Panc1 (cell line): ENCODE measurements around the gene PDZRN4. TPM values are rescaled to one million over a fixed set of nuclear protein-coding genes. Genes with fewer than 3 reads are reported as not detected.

Experiments
- ATAC-seq: fragments of 200-7000 bp; cut with Tn5 transposase; 2 replicates; pipeline ENCODE4 v1.9.1; 2020; ENCODE audit warnings: mild to moderate bottlenecking, moderate library complexity
- BruUV-seq: library from RNA; stranded (reverse); fragments of 400-500 nt; replicated peaks from 2 replicates; lab custom pipeline; 2021; lab: Mats Ljungman, UMichigan
- CTCF ChIA-PET: fragments of 300-600 bp; sonication (Branson Sonifier 250); formaldehyde crosslinking; loops from one replicate; lab custom pipeline; 2022; ENCODE audit warnings: antibody characterized with exemption; lab: Charles Lee
- POLR2A ChIA-PET: fragments of 300-600 bp; sonication (Branson Sonifier 250); formaldehyde crosslinking; loops from one replicate; lab custom pipeline; 2022; ENCODE audit warnings: antibody characterized with exemption; lab: Charles Lee
- DNase-seq: peaks from one replicate; pipeline ENCODE4 v3.0.0-alpha.2; 2010; ENCODE audit warnings: low read depth, low spot score
- H3K27ac ChIP-seq: 2 replicates; pipeline ENCODE4 v1.5.1; 2011; ENCODE audit warnings: mild to moderate bottlenecking, low read length, inconsistent platforms
- H3K27me3 ChIP-seq: fragments of 200-500 bp; sonication (Bioruptor generic); 2 replicates; pipeline ENCODE4 v1.6.0; 2014; ENCODE audit warnings: low read length, inconsistent platforms; ENCODE audit not compliant: control insufficient read depth, insufficient read depth
- H3K36me3 ChIP-seq: fragments of 200-500 bp; sonication (Bioruptor generic); 2 replicates; pipeline ENCODE4 v1.5.1; 2014; ENCODE audit warnings: inconsistent platforms, mild to moderate bottlenecking, low read length, moderate library complexity; ENCODE audit not compliant: control insufficient read depth, insufficient read depth
- H3K4me1 ChIP-seq: 2 replicates; pipeline ENCODE4 v1.5.1; 2011; ENCODE audit warnings: inconsistent platforms, mild to moderate bottlenecking, low read length, moderate library complexity; ENCODE audit not compliant: control insufficient read depth, insufficient read depth
- H3K4me3 ChIP-seq, 2 experiments: 2 replicates each; pipeline ENCODE4 v1.5.1; 2011 to 2012; ENCODE audit warnings: low read depth in 2 of 2, low read length in 2 of 2, mild to moderate bottlenecking in 2 of 2, inconsistent platforms in 1 of 2, moderate library complexity in 1 of 2
- H3K9me3 ChIP-seq: fragments of 200-500 bp; sonication (Bioruptor generic); 2 replicates; pipeline ENCODE4 v1.5.1; 2014; ENCODE audit warnings: low read depth, mild to moderate bottlenecking, inconsistent platforms, low read length, moderate library complexity; ENCODE audit not compliant: control insufficient read depth, insufficient read depth
- POLR2AphosphoS5 ChIP-seq: IDR thresholded peaks from 2 replicates; pipeline ENCODE4 v1.6.1; 2012; ENCODE audit warnings: mild to moderate bottlenecking, low read depth, low read length, moderate library complexity
- SIN3A ChIP-seq: IDR thresholded peaks from 2 replicates; pipeline ENCODE4 v1.6.1; 2012; ENCODE audit warnings: low read depth, mild to moderate bottlenecking, low read length, moderate library complexity, borderline replicate concordance; ENCODE audit not compliant: insufficient read depth
- TCF7L2 ChIP-seq: IDR thresholded peaks from 2 replicates; pipeline ENCODE4 v1.6.1; 2011; ENCODE audit warnings: mild to moderate bottlenecking, low read depth, low read length, inconsistent platforms
- in situ Hi-C: cut with HindIII; loops from 2 replicates; pipeline ENCODE4 v1.10.0; 2016; ENCODE audit warnings: low sequenced_read_pairs, low pct_unique_long_range_greater_than_20kb
- intact Hi-C: fragments of 100-400 bp; cut with micrococcal nuclease; formaldehyde crosslinking; loops from one replicate; pipeline ENCODE4 v1.10.0; 2022; ENCODE audit not compliant: unreplicated experiment
- total RNA-seq: library from RNA; stranded (reverse); gene quantifications from one replicate; pipeline ENCODE4 v1.2.1, GENCODE V29; 2021; ENCODE audit not compliant: unreplicated experiment
- TF ChIP-seq, protein P1 (sequence below), 2 experiments: IDR thresholded peaks; 2 replicates each; pipeline ENCODE4 v1.6.1; 2011 to 2012; ENCODE audit warnings: low read depth in 2 of 2, control low read depth in 1 of 2, low read length in 1 of 2, mild to moderate bottlenecking in 1 of 2, moderate library complexity in 1 of 2; ENCODE audit not compliant: insufficient read depth in 1 of 2
- TF ChIP-seq, protein P2 (sequence below): fragments of 450-650 bp; IDR thresholded peaks from 2 replicates; pipeline ENCODE4 v1.5.1; 2017; ENCODE audit warnings: mild to moderate bottlenecking

The PDZRN4 gene
- total RNA-seq, 1 experiment from 2014 or later, result not detected

DNA sequence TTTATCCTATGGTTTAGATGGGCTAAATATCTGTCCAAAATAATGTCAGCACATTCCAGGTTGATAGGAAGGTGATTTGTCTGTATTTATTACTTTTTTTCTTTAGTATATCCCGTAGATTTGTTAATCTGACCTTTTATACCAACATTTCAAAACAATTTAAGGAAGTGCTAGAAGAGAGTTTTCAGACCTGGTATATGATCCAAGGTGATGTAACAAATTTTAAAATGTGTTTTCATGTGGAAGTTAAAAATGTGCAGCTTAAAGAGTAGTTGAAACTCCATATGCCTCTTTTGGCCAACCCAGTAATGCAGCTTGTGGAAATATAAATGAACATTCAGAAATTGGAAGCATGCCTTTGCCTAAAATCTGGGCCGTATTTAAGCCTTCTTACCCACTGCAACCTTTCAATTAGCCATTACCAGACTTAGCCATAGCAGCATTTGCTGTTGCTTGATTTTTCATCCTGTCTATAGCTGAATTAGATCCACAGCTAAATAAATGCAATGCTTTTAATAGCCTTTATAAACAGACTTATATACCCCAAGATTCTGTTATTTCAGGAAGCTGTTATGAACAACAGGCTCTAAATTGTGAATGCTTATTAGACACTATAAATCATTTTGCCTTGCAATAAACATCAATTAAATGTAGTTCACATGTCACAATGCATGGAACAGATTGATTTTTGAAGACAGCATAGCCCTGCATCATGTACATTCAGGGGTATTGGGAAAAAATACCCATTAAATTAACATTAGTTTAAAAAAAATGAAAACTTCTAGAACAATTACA is 271.2 kb downstream of the PDZRN4 start:
- CTCF ChIA-PET, result no interaction called here
- intact Hi-C loops (no loop called here), in situ Hi-C loops (no loop called here)
- DNase-seq (no peak), ATAC-seq (no peak)
- H3K9me3 ChIP-seq, result no peaks in the 10 kb centered on the region
- no peaks in the 10 kb centered on the region for H3K4me1 ChIP-seq
- no TSS peak for BruUV-seq
- H3K4me3 ChIP-seq, result no peak overlapping the region
- POLR2A ChIA-PET, result no interaction called here
- no peaks in the 10 kb centered on the region for H3K36me3 ChIP-seq
- no peak overlapping the region for H3K27ac ChIP-seq
- no peaks in the 10 kb centered on the region for H3K27me3 ChIP-seq
- TF ChIP-seq TCF7L2 (no peak), POLR2AphosphoS5 (no peak), SIN3A (no peak)
- TF ChIP-seq, protein P1, sequence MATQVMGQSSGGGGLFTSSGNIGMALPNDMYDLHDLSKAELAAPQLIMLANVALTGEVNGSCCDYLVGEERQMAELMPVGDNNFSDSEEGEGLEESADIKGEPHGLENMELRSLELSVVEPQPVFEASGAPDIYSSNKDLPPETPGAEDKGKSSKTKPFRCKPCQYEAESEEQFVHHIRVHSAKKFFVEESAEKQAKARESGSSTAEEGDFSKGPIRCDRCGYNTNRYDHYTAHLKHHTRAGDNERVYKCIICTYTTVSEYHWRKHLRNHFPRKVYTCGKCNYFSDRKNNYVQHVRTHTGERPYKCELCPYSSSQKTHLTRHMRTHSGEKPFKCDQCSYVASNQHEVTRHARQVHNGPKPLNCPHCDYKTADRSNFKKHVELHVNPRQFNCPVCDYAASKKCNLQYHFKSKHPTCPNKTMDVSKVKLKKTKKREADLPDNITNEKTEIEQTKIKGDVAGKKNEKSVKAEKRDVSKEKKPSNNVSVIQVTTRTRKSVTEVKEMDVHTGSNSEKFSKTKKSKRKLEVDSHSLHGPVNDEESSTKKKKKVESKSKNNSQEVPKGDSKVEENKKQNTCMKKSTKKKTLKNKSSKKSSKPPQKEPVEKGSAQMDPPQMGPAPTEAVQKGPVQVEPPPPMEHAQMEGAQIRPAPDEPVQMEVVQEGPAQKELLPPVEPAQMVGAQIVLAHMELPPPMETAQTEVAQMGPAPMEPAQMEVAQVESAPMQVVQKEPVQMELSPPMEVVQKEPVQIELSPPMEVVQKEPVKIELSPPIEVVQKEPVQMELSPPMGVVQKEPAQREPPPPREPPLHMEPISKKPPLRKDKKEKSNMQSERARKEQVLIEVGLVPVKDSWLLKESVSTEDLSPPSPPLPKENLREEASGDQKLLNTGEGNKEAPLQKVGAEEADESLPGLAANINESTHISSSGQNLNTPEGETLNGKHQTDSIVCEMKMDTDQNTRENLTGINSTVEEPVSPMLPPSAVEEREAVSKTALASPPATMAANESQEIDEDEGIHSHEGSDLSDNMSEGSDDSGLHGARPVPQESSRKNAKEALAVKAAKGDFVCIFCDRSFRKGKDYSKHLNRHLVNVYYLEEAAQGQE (IDR thresholded peaks at IDR 0.05; ENCODE audit: insufficient read depth in 1 of 2, low read depth in 2 of 2, low read length in 1 of 2), result no peak
- TF ChIP-seq, protein P2, sequence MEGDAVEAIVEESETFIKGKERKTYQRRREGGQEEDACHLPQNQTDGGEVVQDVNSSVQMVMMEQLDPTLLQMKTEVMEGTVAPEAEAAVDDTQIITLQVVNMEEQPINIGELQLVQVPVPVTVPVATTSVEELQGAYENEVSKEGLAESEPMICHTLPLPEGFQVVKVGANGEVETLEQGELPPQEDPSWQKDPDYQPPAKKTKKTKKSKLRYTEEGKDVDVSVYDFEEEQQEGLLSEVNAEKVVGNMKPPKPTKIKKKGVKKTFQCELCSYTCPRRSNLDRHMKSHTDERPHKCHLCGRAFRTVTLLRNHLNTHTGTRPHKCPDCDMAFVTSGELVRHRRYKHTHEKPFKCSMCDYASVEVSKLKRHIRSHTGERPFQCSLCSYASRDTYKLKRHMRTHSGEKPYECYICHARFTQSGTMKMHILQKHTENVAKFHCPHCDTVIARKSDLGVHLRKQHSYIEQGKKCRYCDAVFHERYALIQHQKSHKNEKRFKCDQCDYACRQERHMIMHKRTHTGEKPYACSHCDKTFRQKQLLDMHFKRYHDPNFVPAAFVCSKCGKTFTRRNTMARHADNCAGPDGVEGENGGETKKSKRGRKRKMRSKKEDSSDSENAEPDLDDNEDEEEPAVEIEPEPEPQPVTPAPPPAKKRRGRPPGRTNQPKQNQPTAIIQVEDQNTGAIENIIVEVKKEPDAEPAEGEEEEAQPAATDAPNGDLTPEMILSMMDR, result no peak

DNA sequence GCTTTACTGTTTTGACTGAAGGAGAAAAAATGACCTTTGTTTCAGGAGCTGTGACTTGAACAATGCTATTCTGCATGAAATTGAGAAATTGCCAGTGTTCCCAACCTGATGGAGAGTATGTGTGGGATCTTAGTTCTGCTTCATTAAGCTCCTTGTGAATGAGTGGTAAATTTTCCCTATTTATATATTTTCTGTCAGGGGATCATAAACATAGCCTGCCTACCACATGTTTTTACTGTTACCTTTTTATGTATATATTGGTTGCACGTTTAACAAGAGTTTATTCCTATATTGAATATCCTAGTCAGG is 271.7 kb downstream of the PDZRN4 start:
- ATAC-seq, result no peak
- H3K9me3 ChIP-seq, result no peaks in the 10 kb centered on the region
- no peaks in the 10 kb centered on the region for H3K4me1 ChIP-seq
- in situ Hi-C loops (no loop called here), intact Hi-C loops (no loop called here)
- no TSS peak for BruUV-seq
- H3K27ac ChIP-seq, result no peak overlapping the region
- H3K27me3 ChIP-seq, result no peaks in the 10 kb centered on the region
- ChIA-PET CTCF (no interaction called here), POLR2A (no interaction called here)
- no peaks in the 10 kb centered on the region for H3K36me3 ChIP-seq
- DNase-seq, result no peak
- H3K4me3 ChIP-seq, result no peak overlapping the region
- TF ChIP-seq, protein P2, result no peak
- TF ChIP-seq, protein P1 (IDR thresholded peaks at IDR 0.05; ENCODE audit: insufficient read depth in 1 of 2, low read depth in 2 of 2, low read length in 1 of 2), result no peak
- TF ChIP-seq SIN3A (no peak), TCF7L2 (no peak), POLR2AphosphoS5 (no peak)
